Adrenal gland (tissue), 5 donors: ENCODE data around the gene PIAS1.

Source experiments
- POLR2A ChIP-seq, 2 donors: fragments of 450-650 bp; IDR thresholded peaks; one replicate each; pipeline ENCODE4 v1.6.1; 2017; ENCODE audit warnings: antibody characterized with exemption in 2 of 2, mild to moderate bottlenecking in 2 of 2, moderate library complexity in 1 of 2
- TF ChIP-seq, protein P1 (sequence below), 6 experiments: fragments of 450-650 bp in 4 of 6; fragments of 200-600 bp in 2 of 6; sonication (generic) in 1 of 6; IDR thresholded peaks; 1 replicate in 5 of 6; 2 replicates in 1 of 6; pipeline versions ENCODE4 v1.5.1 to v1.8.0; 2016 to 2021; ENCODE audit warnings: antibody characterized with exemption in 6 of 6, mild to moderate bottlenecking in 2 of 6, moderate library complexity in 1 of 6
- donor health status: DM: no; HTN: no; CAD: no.

DNA sequence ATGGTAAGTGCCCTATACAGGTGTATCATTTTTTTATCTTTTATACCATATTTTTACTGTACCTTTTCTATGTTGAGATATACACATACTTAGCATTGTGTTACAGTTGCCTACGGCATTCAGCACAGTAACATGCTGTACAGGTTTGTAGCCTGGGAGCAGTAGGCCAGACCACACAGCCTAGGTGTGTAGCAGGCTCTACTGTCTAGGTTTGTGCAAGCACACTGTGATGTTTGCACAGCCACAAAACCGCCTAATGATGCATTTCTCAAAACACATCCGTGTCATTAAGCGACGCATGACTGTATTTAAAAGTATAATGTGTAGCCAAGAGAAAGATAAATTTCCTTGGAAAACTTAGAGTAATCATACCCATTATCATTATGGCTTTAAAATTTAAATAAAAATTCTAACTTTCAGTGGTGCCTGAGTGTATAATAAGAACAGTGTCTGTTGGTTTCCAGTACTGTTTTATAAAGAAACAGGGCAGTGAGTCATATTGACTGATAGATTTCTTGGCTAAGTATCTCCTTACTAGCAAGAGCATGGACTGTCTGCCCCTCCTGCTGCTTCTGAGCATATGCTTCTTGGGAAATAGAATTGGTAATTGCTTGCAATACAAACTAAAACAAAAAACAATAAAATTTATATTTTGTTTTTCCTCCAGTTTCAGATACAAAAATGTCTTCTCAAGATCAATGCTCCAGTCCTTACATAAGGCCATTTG lies 132.7 kb downstream of the PIAS1 start:
- TF ChIP-seq, protein P1, sequence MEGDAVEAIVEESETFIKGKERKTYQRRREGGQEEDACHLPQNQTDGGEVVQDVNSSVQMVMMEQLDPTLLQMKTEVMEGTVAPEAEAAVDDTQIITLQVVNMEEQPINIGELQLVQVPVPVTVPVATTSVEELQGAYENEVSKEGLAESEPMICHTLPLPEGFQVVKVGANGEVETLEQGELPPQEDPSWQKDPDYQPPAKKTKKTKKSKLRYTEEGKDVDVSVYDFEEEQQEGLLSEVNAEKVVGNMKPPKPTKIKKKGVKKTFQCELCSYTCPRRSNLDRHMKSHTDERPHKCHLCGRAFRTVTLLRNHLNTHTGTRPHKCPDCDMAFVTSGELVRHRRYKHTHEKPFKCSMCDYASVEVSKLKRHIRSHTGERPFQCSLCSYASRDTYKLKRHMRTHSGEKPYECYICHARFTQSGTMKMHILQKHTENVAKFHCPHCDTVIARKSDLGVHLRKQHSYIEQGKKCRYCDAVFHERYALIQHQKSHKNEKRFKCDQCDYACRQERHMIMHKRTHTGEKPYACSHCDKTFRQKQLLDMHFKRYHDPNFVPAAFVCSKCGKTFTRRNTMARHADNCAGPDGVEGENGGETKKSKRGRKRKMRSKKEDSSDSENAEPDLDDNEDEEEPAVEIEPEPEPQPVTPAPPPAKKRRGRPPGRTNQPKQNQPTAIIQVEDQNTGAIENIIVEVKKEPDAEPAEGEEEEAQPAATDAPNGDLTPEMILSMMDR (IDR thresholded peaks at IDR 0.05) = no peak
- no peak for TF ChIP-seq POLR2A (IDR thresholded peaks at IDR 0.05)
